Measurements from ENCODE around the gene GH1. TPM values are rescaled to one million over a fixed set of nuclear protein-coding genes. Genes with fewer than 3 reads are reported as not detected.

The GH1 gene
- total RNA-seq: not detected in 2 replicates

GRCh38 chr17:63918789-63919305 lies at the start of gene GH1:
Gene GH1 (minus strand): TSS chr17:63918839. CDS start chr17:63918776, 63 bp downstream.

GRCh38 chr17:63931981-63932561 lies 13.4 kb upstream of the GH1 start, which contains the start of gene CD79B:
Gene CD79B (minus strand): TSS chr17:63932331. CDS start chr17:63932261, 70 bp downstream.

GRCh38 chr17:63911041-63911635 lies 7.5 kb downstream of the GH1 start, which contains the start of gene CSHL1:
Gene CSHL1 (minus strand): TSS chr17:63911258. CDS start chr17:63911196, 62 bp downstream.

GRCh38 chr17:63896524-63897354 lies 21.9 kb downstream of the GH1 start, which contains the start of gene CSH1:
Gene CSH1 (minus strand): TSS chr17:63896574. CDS start chr17:63896511, 63 bp downstream.

GRCh38 chr17:63881935-63882601 lies 36.6 kb downstream of the GH1 start, which contains the start of gene GH2:
Gene GH2 (minus strand): TSS chr17:63881944. CDS start chr17:63881801, 143 bp downstream.

DNA sequence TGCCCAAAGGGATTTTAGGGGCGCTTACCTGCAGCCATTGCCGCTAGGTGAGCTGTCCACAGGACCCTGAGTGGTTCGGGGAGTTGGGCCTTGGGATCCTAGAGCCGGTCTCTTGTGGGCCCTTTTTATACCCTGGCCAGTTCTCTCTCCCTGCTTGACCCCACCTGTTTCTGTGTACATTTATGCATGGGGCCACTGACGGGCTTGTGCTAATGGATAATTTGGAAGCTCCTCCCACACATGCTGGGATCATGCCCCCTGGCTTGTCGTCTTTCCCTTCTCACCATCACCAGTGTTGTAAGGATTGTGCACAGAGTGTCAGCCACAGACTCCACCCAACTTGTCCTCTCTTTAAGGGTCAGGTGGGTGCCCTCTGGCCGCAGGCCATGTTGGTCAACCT lies 45.1 kb downstream of the GH1 start, which contains the start of gene CSH2:
CSH2 (minus strand) TSS at position 101 of the 400 bp plus-strand sequence; CDS start at position 38, 63 bp downstream.

Other genes starting within 250 kb of the GH1 start
- 20.4 and 23.7 TPM in 2 replicates for gene LIMD2, start 218.7 kb downstream of the GH1 start, total RNA-seq
- gene STRADA, start 177.0 kb downstream of the GH1 start, total RNA-seq: 12.0 and 14.9 TPM in 2 replicates
- gene CCDC47, start 145.2 kb downstream of the GH1 start, total RNA-seq: 52.9 and 72.8 TPM in 2 replicates
- gene DDX42, start 144.7 kb downstream of the GH1 start, total RNA-seq: 45.7 and 60.6 TPM in 2 replicates
- 80.7 and 81.3 TPM in 2 replicates for gene PSMC5, start 91.4 kb downstream of the GH1 start, total RNA-seq
- 28.4 and 29.6 TPM in 2 replicates for gene FTSJ3, start 91.2 kb downstream of the GH1 start, total RNA-seq
- gene SMARCD2, start 76.2 kb downstream of the GH1 start, total RNA-seq: 166 and 206 TPM in 2 replicates
- not detected in 2 replicates for gene CSH2, start 45.2 kb downstream of the GH1 start, total RNA-seq
- gene GH2, start 36.9 kb downstream of the GH1 start, total RNA-seq: not detected in 2 replicates
- gene CSH1, start 22.3 kb downstream of the GH1 start, total RNA-seq: not detected in 2 replicates
- not detected in 2 replicates for gene CSHL1, start 7.6 kb downstream of the GH1 start, total RNA-seq
- 0.31 and 1.0 TPM in 2 replicates for gene CD79B, start 13.5 kb upstream of the GH1 start, total RNA-seq
- not detected in 2 replicates for gene SCN4A, start 54.1 kb upstream of the GH1 start, total RNA-seq
- gene PRR29, start 79.5 kb upstream of the GH1 start, total RNA-seq: 0.49 and 0.69 TPM in 2 replicates
- gene ICAM2, start 101.8 kb upstream of the GH1 start, total RNA-seq: 12.2 and 17.6 TPM in 2 replicates
- gene ERN1, start 211.3 kb upstream of the GH1 start, total RNA-seq: 14.2 and 20.8 TPM in 2 replicates

Data from cardiac ventricle fibroblast (primary cell).